ENCODE data around the gene FAT4. TPM values are rescaled to one million over a fixed set of nuclear protein-coding genes. Genes with fewer than 3 reads are reported as not detected.

Gene FAT4
- total and polyA plus RNA-seq, 2 donors (not counting 1 experiment from before 2014, with no cell fraction given) = 0.02 TPM; not detected in 1

DNA sequence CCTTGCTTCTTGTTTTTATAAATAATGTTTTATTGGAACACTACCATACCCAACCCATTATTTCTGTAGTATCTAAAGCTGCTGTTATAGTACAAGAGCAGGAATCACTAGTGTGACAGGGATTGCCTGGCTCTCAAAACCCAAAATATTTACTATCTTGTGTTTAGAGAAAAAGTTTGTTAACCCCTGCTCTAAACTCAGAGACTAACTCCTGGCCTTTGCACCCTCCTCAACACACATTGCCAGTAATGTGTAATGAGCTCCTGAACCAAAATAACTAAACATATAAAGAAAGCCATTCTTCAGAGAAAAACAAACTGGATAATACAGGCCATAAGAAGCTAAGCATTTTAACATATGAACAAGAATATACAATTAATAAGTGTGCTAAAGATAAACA lies 8.2 kb upstream of the FAT4 start:
- H3K9ac ChIP-seq (ENCODE audit: low read length) = no peak overlapping the region
- H3K4me3 Mint-ChIP-seq = no peak overlapping the region
- H3K4me1 ChIP-seq (ENCODE audit: control insufficient read depth in 2 of 2, insufficient read depth in 2 of 2, low read length in 2 of 2) = no peaks in the 10 kb centered on the region
- POLR2A ChIA-PET = no interaction called here
- CTCF ChIA-PET = no interaction called here
- H3K4me1 Mint-ChIP-seq = no peaks in the 10 kb centered on the region
- H3K27me3 ChIP-seq (replicated peaks in 1 of 4; ENCODE audit: control extremely low read depth in 1 of 4, control insufficient read depth in 3 of 4, insufficient read depth in 4 of 4, low read length in 3 of 4) = no peaks in the 10 kb centered on the region
- peaks cover 7% of the 10 kb centered on the region for H3K27me3 Mint-ChIP-seq
- intact Hi-C loops (cut with micrococcal nuclease) = no loop called here
- H3K36me3 ChIP-seq (replicated peaks in 1 of 2; ENCODE audit: control extremely low read depth in 1 of 2, control insufficient read depth in 1 of 2, extremely low read depth in 1 of 2, insufficient read depth in 2 of 2, low read length in 1 of 2) = no peaks in the 10 kb centered on the region
- no peak overlapping the region for H3K4me2 ChIP-seq (replicated peaks; ENCODE audit: low read depth, low read length, poor library complexity, severe bottlenecking)
- H3K9me3 ChIP-seq (ENCODE audit: control extremely low read depth in 1 of 3, control insufficient read depth in 2 of 3, insufficient read depth in 1 of 3, low read length in 2 of 3) = no peaks in the 10 kb centered on the region
- H3K79me2 ChIP-seq (ENCODE audit: control insufficient read depth, insufficient read depth, low read length) = no peaks in the 10 kb centered on the region
- H3K9me3 Mint-ChIP-seq (ENCODE audit: insufficient read depth) = no peaks in the 10 kb centered on the region
- ATAC-seq (ENCODE audit: low read depth) (no peak), DNase-seq (no peak)
- H4K20me1 ChIP-seq (ENCODE audit: control insufficient read depth, insufficient read depth, low read length, poor library complexity, severe bottlenecking) = no peaks in the 10 kb centered on the region
- H3K27ac ChIP-seq (ENCODE audit: low read length in 2 of 2) = no peak overlapping the region
- no peak for TF ChIP-seq EZH2 (IDR thresholded peaks at IDR 0.05; ENCODE audit: borderline replicate concordance, insufficient read depth, low read depth, low read length, poor library complexity, severe bottlenecking)
- TF ChIP-seq CTCF (IDR thresholded peaks at IDR 0.05) = no peak
- H3K27ac Mint-ChIP-seq = no peak overlapping the region
- no peak overlapping the region for H3K4me3 ChIP-seq (ENCODE audit: control extremely low read depth in 1 of 5, extremely low read depth in 1 of 5, insufficient read depth in 1 of 5, low read depth in 2 of 5, low read length in 4 of 5)
- H2AFZ ChIP-seq (ENCODE audit: insufficient read depth, low read depth, low read length, poor library complexity, severe bottlenecking) = no peak overlapping the region

DNA sequence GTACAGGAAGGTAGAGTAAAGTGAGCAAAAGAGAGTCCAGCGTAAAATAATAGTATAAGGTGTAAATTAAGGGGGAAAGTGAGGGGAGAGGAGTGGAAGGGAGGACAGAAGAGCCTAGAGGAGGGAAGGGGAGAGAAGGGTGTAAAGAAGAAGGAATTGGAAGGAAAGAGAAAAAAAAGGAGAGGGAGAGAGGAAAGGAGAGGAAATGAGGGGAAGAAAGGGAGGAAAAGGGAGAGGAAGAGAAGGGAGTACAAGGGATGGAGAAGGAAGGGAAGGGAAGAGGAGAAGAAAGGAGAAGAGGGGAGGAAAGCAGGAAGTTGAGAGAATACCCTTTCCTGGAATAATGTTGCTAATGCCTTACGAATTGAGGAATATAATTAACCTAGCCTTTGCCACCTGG lies 3.3 kb upstream of the FAT4 start:
- H3K4me2 ChIP-seq (replicated peaks; ENCODE audit: low read depth, low read length, poor library complexity, severe bottlenecking) = no peak overlapping the region
- POLR2A ChIA-PET = no interaction called here
- H3K27ac Mint-ChIP-seq = no peak overlapping the region
- intact Hi-C loops (cut with micrococcal nuclease) = no loop called here
- H2AFZ ChIP-seq (ENCODE audit: insufficient read depth, low read depth, low read length, poor library complexity, severe bottlenecking) = no peak overlapping the region
- peaks cover 26% of the 10 kb centered on the region in 2 donors for H3K4me1 ChIP-seq (ENCODE audit: control insufficient read depth in 2 of 2, insufficient read depth in 2 of 2, low read length in 2 of 2)
- no peak overlapping the region for H3K9ac ChIP-seq (ENCODE audit: low read length)
- H3K27me3 Mint-ChIP-seq = peaks cover 30% of the 10 kb centered on the region
- TF ChIP-seq EZH2 (IDR thresholded peaks at IDR 0.05; ENCODE audit: borderline replicate concordance, insufficient read depth, low read depth, low read length, poor library complexity, severe bottlenecking) = no peak
- no peak for TF ChIP-seq CTCF (IDR thresholded peaks at IDR 0.05)
- peaks cover 0 to 6% (median 0%) of the 10 kb centered on the region in 3 donors for H3K9me3 ChIP-seq (ENCODE audit: control extremely low read depth in 1 of 3, control insufficient read depth in 2 of 3, insufficient read depth in 1 of 3, low read length in 2 of 3)
- DNase-seq (no peak), ATAC-seq (ENCODE audit: low read depth) (no peak)
- WGBS (ENCODE audit: insufficient coverage) = 57% methylated on average over 1 of the region's 2 CpGs
- no peak overlapping the region for H3K4me3 ChIP-seq (ENCODE audit: control extremely low read depth in 1 of 5, extremely low read depth in 1 of 5, insufficient read depth in 1 of 5, low read depth in 2 of 5, low read length in 4 of 5)
- peaks cover 21% of the 10 kb centered on the region for H3K4me1 Mint-ChIP-seq
- H3K9me3 Mint-ChIP-seq (ENCODE audit: insufficient read depth) = no peaks in the 10 kb centered on the region
- no peaks in the 10 kb centered on the region for H3K36me3 ChIP-seq (replicated peaks in 1 of 2; ENCODE audit: control extremely low read depth in 1 of 2, control insufficient read depth in 1 of 2, extremely low read depth in 1 of 2, insufficient read depth in 2 of 2, low read length in 1 of 2)
- peaks cover 0 to 26% (median 18%) of the 10 kb centered on the region in 4 experiments for H3K27me3 ChIP-seq (replicated peaks in 1 of 4; ENCODE audit: control extremely low read depth in 1 of 4, control insufficient read depth in 3 of 4, insufficient read depth in 4 of 4, low read length in 3 of 4)
- no peaks in the 10 kb centered on the region for H4K20me1 ChIP-seq (ENCODE audit: control insufficient read depth, insufficient read depth, low read length, poor library complexity, severe bottlenecking)
- H3K27ac ChIP-seq (ENCODE audit: low read length in 2 of 2) = no peak overlapping the region
- CTCF ChIA-PET = no interaction called here
- no peak overlapping the region for H3K4me3 Mint-ChIP-seq
- H3K79me2 ChIP-seq (ENCODE audit: control insufficient read depth, insufficient read depth, low read length) = no peaks in the 10 kb centered on the region

Measured in B cell (primary cell).